Spleen (tissue), 11 donors: ENCODE results near the gene NCAN. TPM values are rescaled to one million over a fixed set of nuclear protein-coding genes. Genes with fewer than 3 reads are reported as not detected.

Experiments
- DNase-seq: peaks from one replicate; pipeline ENCODE4 v3.0.0-alpha.2; 2020
- H3K27ac ChIP-seq, 8 donors: fragments of 200-600 bp; sonication (generic) in 7 of 8; 1 replicate in 4 of 8; 2 replicates in 4 of 8; pipeline versions ENCODE4 v1.5.0 to v1.8.0; 2016 to 2021; ENCODE audit warnings: inconsistent platforms in 4 of 8, mild to moderate bottlenecking in 4 of 8, moderate library complexity in 1 of 8
- H3K27me3 ChIP-seq, 7 donors: fragments of 200-600 bp; sonication (generic) in 6 of 7; replicated peaks in 1 of 7; 1 replicate in 4 of 7; 2 replicates in 3 of 7; pipeline versions ENCODE4 v1.5.0 to v1.8.0; 2016 to 2021; ENCODE audit warnings: inconsistent platforms in 3 of 7, mild to moderate bottlenecking in 1 of 7
- H3K36me3 ChIP-seq, 6 donors: fragments of 200-600 bp; sonication (generic) in 5 of 6; 1 replicate in 4 of 6; 2 replicates in 2 of 6; pipeline versions ENCODE4 v1.5.0 to v1.8.0; 2016 to 2021; ENCODE audit warnings: inconsistent platforms in 2 of 6
- H3K4me1 ChIP-seq, 6 donors: fragments of 200-600 bp; sonication (generic) in 5 of 6; 1 replicate in 3 of 6; 2 replicates in 3 of 6; pipeline versions ENCODE4 v1.5.0 to v1.8.0; 2016 to 2021; ENCODE audit warnings: inconsistent platforms in 3 of 6
- H3K4me3 ChIP-seq, 8 donors: fragments of 200-600 bp; sonication (generic) in 7 of 8; 1 replicate in 4 of 8; 2 replicates in 4 of 8; pipeline versions ENCODE4 v1.5.0 to v1.8.0; 2016 to 2021; ENCODE audit warnings: inconsistent platforms in 4 of 8, mild to moderate bottlenecking in 4 of 8, moderate library complexity in 2 of 8
- H3K9me3 ChIP-seq, 8 donors: fragments of 200-600 bp; sonication (generic) in 7 of 8; 1 replicate in 4 of 8; 2 replicates in 4 of 8; pipeline versions ENCODE4 v1.5.0 to v1.8.0; 2016 to 2021; ENCODE audit warnings: inconsistent platforms in 4 of 8
- POLR2A ChIP-seq, 3 donors: fragments of 450-650 bp; IDR thresholded peaks; one replicate each; pipeline ENCODE4 v1.5.1; 2017; ENCODE audit warnings: antibody characterized with exemption in 3 of 3, mild to moderate bottlenecking in 1 of 3
- POLR2AphosphoS5 ChIP-seq, 3 donors: sonication (generic); formaldehyde crosslinking; IDR thresholded peaks; one replicate each; pipeline ENCODE4 v1.5.1; 2017; ENCODE audit warnings: antibody characterized with exemption in 3 of 3
- WGBS, 5 donors: extraction: QIAGEN DNeasy Blood & Tissue Kit in 3 of 5; methylation state at CpG; one replicate each; pipeline versions ENCODE4 v1.1.5 to v1.1.7; 2013 to 2018; 5-methylcytosine and 5-hydroxymethylcytosine counted together
- intact Hi-C: fragments of 100-400 bp; cut with DNase I; formaldehyde crosslinking; loops from one replicate; pipeline ENCODE4 v1.15.0; 2023; ENCODE audit warnings: low total_unique reads
- polyA plus RNA-seq, 3 donors: library from polyadenylated mRNA; stranded (reverse); fragments of 200-250 nt; gene quantifications; one replicate each; pipeline ENCODE4 v1.2.1, GENCODE V29; 2013
- total RNA-seq, 7 donors: library from RNA; depleted of rRNA in 3 of 7; stranded (reverse); fragments of >200 nt in 3 of 7; fragmentation: NEBNext Ultra II Directional in 4 of 7; extraction: Animal tissue kit (Norgen Biotek cat#: 25700) in 4 of 7; gene quantifications; one replicate each; pipeline versions ENCODE4 v1.1.0 to v1.2.1, GENCODE V29; 2016 to 2021
- TF ChIP-seq, protein P1 (sequence below), 11 experiments: fragments of 200-600 bp in 7 of 11; fragments of 450-650 bp in 4 of 11; sonication (generic) in 4 of 11; IDR thresholded peaks in 8 of 11; conservative IDR thresholded peaks in 3 of 11; 1 replicate in 7 of 11; 2 replicates in 4 of 11; pipeline versions ENCODE4 v1.4.0 to v1.8.0; 2016 to 2021; ENCODE audit warnings: antibody characterized with exemption in 11 of 11, inconsistent platforms in 4 of 11, mild to moderate bottlenecking in 1 of 11
- donor health status: healthy with polysubstance abuse.
- donor health status: DM: no; HTN: no; CAD: no; lungs with moderate emphysema.
- donor health status: DM: no; HTN: no; CAD: no.
- donor health status: Bipolar disorder and iron deficiency.
- donor health status: healthy.
- donor health status: DM: no; HTN: no; CAD: no.
- donor health status: DM: yes; HTN: yes; CAD: no.

The NCAN gene
- total and polyA plus RNA-seq, 10 donors: 0.17 TPM; not detected in 9

- no peak for DNase-seq
- intact Hi-C loops: no loop called here
- WGBS, 5 donors: 77 to 80% (median 78%) methylated on average over 13 to 19 of the region's 19 CpGs
- Histone ChIP-seq H3K4me1 (peaks cover 7 to 43% (median 19%) of the 10 kb centered on the region in 6 donors), H3K27me3 (peaks cover 0 to 5% (median 0%) of the 10 kb centered on the region in 7 donors), H3K9me3 (no peaks in the 10 kb centered on the region), H3K36me3 (peaks cover 3 to 52% (median 39%) of the 10 kb centered on the region in 6 donors), H3K4me3 (peak overlapping the region in 7 of 8 donors; percentile 53 to 91 (median 70)), H3K27ac (peak overlapping the region in 5 of 8 donors; percentile 80 to 88 (median 83))
- TF ChIP-seq, protein P1, sequence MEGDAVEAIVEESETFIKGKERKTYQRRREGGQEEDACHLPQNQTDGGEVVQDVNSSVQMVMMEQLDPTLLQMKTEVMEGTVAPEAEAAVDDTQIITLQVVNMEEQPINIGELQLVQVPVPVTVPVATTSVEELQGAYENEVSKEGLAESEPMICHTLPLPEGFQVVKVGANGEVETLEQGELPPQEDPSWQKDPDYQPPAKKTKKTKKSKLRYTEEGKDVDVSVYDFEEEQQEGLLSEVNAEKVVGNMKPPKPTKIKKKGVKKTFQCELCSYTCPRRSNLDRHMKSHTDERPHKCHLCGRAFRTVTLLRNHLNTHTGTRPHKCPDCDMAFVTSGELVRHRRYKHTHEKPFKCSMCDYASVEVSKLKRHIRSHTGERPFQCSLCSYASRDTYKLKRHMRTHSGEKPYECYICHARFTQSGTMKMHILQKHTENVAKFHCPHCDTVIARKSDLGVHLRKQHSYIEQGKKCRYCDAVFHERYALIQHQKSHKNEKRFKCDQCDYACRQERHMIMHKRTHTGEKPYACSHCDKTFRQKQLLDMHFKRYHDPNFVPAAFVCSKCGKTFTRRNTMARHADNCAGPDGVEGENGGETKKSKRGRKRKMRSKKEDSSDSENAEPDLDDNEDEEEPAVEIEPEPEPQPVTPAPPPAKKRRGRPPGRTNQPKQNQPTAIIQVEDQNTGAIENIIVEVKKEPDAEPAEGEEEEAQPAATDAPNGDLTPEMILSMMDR (IDR thresholded peaks at IDR 0.05 in 8 of 11, conservative IDR thresholded peaks at IDR 0.05 in 3 of 11): no peak
- TF ChIP-seq POLR2AphosphoS5 (IDR thresholded peaks at IDR 0.05) (no peak), POLR2A (IDR thresholded peaks at IDR 0.05) (no peak)
Observed at GRCh38 chr19:19201697-19202630, 9.8 kb upstream of the NCAN start.

- Histone ChIP-seq H3K27me3 (peaks cover 0 to 5% (median 0%) of the 10 kb centered on the region in 7 donors), H3K36me3 (peaks cover 0 to 45% (median 33%) of the 10 kb centered on the region in 6 donors), H3K9me3 (no peaks in the 10 kb centered on the region), H3K4me1 (peaks cover 7 to 41% (median 18%) of the 10 kb centered on the region in 6 donors), H3K4me3 (peak overlapping the region; percentile 43 to 91 (median 69)), H3K27ac (peak overlapping the region; percentile 23 to 88 (median 81))
- intact Hi-C loops: no loop called here
- TF ChIP-seq, protein P1 (IDR thresholded peaks at IDR 0.05 in 8 of 11, conservative IDR thresholded peaks at IDR 0.05 in 3 of 11): no peak
- no peak for TF ChIP-seq POLR2A (IDR thresholded peaks at IDR 0.05)
- TF ChIP-seq POLR2AphosphoS5 (IDR thresholded peaks at IDR 0.05): no peak
- WGBS, 5 donors: 13 to 23% (median 20%) methylated on average over 8 to 11 of the region's 11 CpGs
- no peak for DNase-seq
Observed at GRCh38 chr19:19202707-19203011, 9.1 kb upstream of the NCAN start.

GRCh38 chr19:19203012-19203856 lies 8.5 kb upstream of the NCAN start, which contains the start of gene NR2C2AP:
Gene NR2C2AP, minus strand, starts transcription at chr19:19203414. Its CDS starts 354 bp downstream, at chr19:19203060.
- intact Hi-C loops: no loop called here
- peaks cover 0 to 6% (median 0%) of the 10 kb centered on the region in 7 donors for H3K27me3 ChIP-seq
- H3K27ac ChIP-seq: peak within 1 kb of the TSS; percentile 66 to 88 (median 81)
- peaks cover 7 to 41% (median 19%) of the 10 kb centered on the region in 6 donors for H3K4me1 ChIP-seq
- 5 to 8% (median 7%) methylated on average over 48 to 60 of the region's 60 CpGs for WGBS, 5 donors
- peaks cover 0 to 39% (median 27%) of the 10 kb centered on the region in 6 donors for H3K36me3 ChIP-seq
- peak; percentile 96 for DNase-seq
- peak within 1 kb of the TSS; percentile 43 to 91 (median 69) for H3K4me3 ChIP-seq
- peak; percentile 81 to 82 (median 81) for TF ChIP-seq POLR2AphosphoS5 (IDR thresholded peaks at IDR 0.05)
- TF ChIP-seq, protein P1 (IDR thresholded peaks at IDR 0.05 in 8 of 11, conservative IDR thresholded peaks at IDR 0.05 in 3 of 11): peak in 2 of 11 experiments; percentile 4 to 23
- no peak for TF ChIP-seq POLR2A (IDR thresholded peaks at IDR 0.05)
- H3K9me3 ChIP-seq: no peaks in the 10 kb centered on the region
